ENCODE measurements around the gene CRMP1. TPM values are rescaled to one million over a fixed set of nuclear protein-coding genes. Genes with fewer than 3 reads are reported as not detected.

The CRMP1 gene
- total and polyA plus RNA-seq, 2 of the 8 experiments (the other 6 are each of a cell fraction or from before 2014, with no cell fraction given): 120 to 131 TPM

GRCh38 chr4:5882947-5883346, 9.9 kb downstream of the CRMP1 start:
- TF ChIP-seq JUND (IDR thresholded peaks at IDR 0.05; ENCODE audit: low read length): peak; percentile 58; the same call in 1 of the 2 replicates
- TF ChIP-seq YY1 (IDR thresholded peaks at IDR 0.05; ENCODE audit: low read depth, low read length): no peak
- no peak overlapping the region for H2BK15ac ChIP-seq (ENCODE audit: low read length)
- no peak overlapping the region for H2AK5ac ChIP-seq (ENCODE audit: low read depth, low read length)
- H3K18ac ChIP-seq (ENCODE audit: extremely low read depth, low read length): no peak overlapping the region
- H4K8ac ChIP-seq (ENCODE audit: extremely low read depth, insufficient read depth, low read length): no peak overlapping the region
- no peak overlapping the region for H2AFZ ChIP-seq (ENCODE audit: low read length)
- H4K5ac ChIP-seq (ENCODE audit: insufficient read length, low read depth, low read length): no peak overlapping the region
- H3K36me3 ChIP-seq (ENCODE audit: control insufficient read depth in 2 of 4, insufficient read depth in 4 of 4, low read length in 3 of 4): no peaks in the 10 kb centered on the region
- no peak overlapping the region for H2BK20ac ChIP-seq (ENCODE audit: low read length)
- H3K27ac ChIP-seq (ENCODE audit: low read depth, low read length): no peak overlapping the region
- H3K4me1 ChIP-seq (replicated peaks in 1 of 4; ENCODE audit: control insufficient read depth in 3 of 4, insufficient read depth in 4 of 4, low read length in 3 of 4): peaks cover 3 to 15% (median 9%) of the 10 kb centered on the region in 4 experiments
- FAIRE-seq: no peak
- H3K23ac ChIP-seq (ENCODE audit: insufficient read length): no peak overlapping the region
- CTCF ChIA-PET (ENCODE audit: partially characterized antibody): interaction anchor here (0.6 to 3.5 kb wide), 4 partner anchors 9 to 1384 kb away, joined by 3 to 21 read pairs (median 3); partner anchors contain the start of gene CRMP1
- no peak overlapping the region for H2BK120ac ChIP-seq (replicated peaks; ENCODE audit: low read depth, low read length)
- no peaks in the 10 kb centered on the region for H3K27me3 ChIP-seq (replicated peaks in 1 of 4; ENCODE audit: control insufficient read depth in 3 of 4, extremely low read depth in 1 of 4, insufficient read depth in 3 of 4, low read length in 3 of 4)
- peaks cover 33% of the 10 kb centered on the region for H3K79me1 ChIP-seq (ENCODE audit: low read depth, low read length)
- H3K9me3 ChIP-seq (ENCODE audit: insufficient read depth in 2 of 2, low read depth in 1 of 2, low read length in 1 of 2): no peaks in the 10 kb centered on the region
- no peak overlapping the region for H3K56ac ChIP-seq (replicated peaks; ENCODE audit: insufficient read length, low read depth, low read length)
- no peak overlapping the region for H3K4ac ChIP-seq (replicated peaks; ENCODE audit: insufficient read length, low read depth, low read length)
- no peak overlapping the region for H3K14ac ChIP-seq (ENCODE audit: insufficient read length)
- peaks cover 15 to 93% of the 10 kb centered on the region in 2 experiments for H3K79me2 ChIP-seq (ENCODE audit: control insufficient read depth in 1 of 2, insufficient read depth in 2 of 2, low read length in 2 of 2)
- H3K4me2 ChIP-seq (ENCODE audit: insufficient read depth in 1 of 2, low read depth in 2 of 2, low read length in 2 of 2): no peak overlapping the region
- H4K91ac ChIP-seq (replicated peaks; ENCODE audit: insufficient read length, low read length): no peak overlapping the region
- H3K4me3 ChIP-seq (ENCODE audit: extremely low read depth in 1 of 4, insufficient read depth in 2 of 4, low read depth in 3 of 4, low read length in 4 of 4): no peak overlapping the region
- DNase-seq (ENCODE audit: low read depth in 1 of 2, low spot score in 2 of 2): no peak
- no peak overlapping the region for H3K9ac ChIP-seq (replicated peaks in 1 of 4; ENCODE audit: extremely low read depth in 1 of 4, low read depth in 3 of 4, low read length in 3 of 4)
- no peak overlapping the region for H2BK5ac ChIP-seq (ENCODE audit: low read depth, low read length)
- peaks cover 11% of the 10 kb centered on the region; the same call in 1 of the 2 replicates for H3K23me2 ChIP-seq (ENCODE audit: low read depth, low read length)
- H2BK12ac ChIP-seq (ENCODE audit: low read depth, low read length): no peak overlapping the region
- POLR2A ChIA-PET (ENCODE audit: partially characterized antibody): interaction anchor here (0.8 to 2.3 kb wide), 2 partner anchors 9 to 36 kb away, joined by 3 to 9 read pairs; no protein-coding TSS in a partner anchor
- peaks cover 59 to 72% of the 10 kb centered on the region in 2 experiments for H4K20me1 ChIP-seq (replicated peaks in 1 of 2; ENCODE audit: control insufficient read depth in 1 of 2, insufficient read depth in 2 of 2, low read length in 2 of 2)
- WGBS, 2 experiments (ENCODE audit: extremely low coverage in 1 of 2, insufficient coverage in 1 of 2, insufficient read length in 1 of 2, insufficient replicate concordance in 2 of 2, low coverage in 1 of 2, low lambda C conversion rate in 2 of 2, missing lambda C conversion rate in 1 of 2): 70% methylated on average over 1 of the region's 3 CpGs; no CpG with 5 or more reads in 1 of the 2 experiments

All from H1 (cell line).